ENCODE measurements around the gene BANF2. TPM values are rescaled to one million over a fixed set of nuclear protein-coding genes. Genes with fewer than 3 reads are reported as not detected.
"Not testable (repeated sequence)": the region's sequence is repeated elsewhere in the genome, so short reads cannot be mapped to it uniquely, and the experiment has no call there.

Gene BANF2
- total RNA-seq, 2 experiments from 2014 or later, result not detected

DNA sequence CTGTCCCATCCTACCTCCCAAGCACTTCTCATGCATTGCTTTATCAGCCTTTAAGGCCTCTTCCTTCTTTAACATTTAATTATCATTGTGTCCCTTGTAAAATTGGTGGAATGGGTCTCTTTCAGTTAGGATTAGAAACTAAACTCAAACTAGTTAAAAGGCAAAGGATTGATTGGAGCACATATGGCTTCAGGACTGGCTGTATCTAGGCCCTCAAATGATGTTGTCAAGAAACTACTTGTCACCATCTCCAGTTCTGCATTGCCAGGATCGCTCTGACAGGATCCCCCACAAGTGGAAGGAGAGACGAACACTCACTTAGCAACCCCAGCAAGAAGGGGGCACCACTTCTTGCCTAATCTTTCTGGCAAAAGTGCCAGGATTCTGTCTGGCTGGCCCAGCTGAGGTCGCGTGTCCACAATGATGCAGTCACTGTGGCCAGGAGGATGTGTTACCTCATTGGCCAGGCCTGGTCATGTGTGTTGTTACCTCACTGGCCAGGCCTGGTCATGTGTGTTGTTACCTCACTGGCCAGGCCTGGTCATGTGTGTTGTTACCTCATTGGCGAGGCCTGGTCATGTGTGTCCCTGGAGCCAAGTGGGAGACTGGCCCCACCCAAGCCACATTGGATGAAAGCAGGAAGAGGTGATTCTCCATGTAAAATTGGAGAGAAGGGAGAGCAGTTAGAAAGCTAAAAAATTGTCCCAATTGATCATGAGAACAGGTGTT is 5.0 kb downstream of the BANF2 start:
- ATAC-seq, result no peak
- no peak overlapping the region for H3K4me3 Mint-ChIP-seq

DNA sequence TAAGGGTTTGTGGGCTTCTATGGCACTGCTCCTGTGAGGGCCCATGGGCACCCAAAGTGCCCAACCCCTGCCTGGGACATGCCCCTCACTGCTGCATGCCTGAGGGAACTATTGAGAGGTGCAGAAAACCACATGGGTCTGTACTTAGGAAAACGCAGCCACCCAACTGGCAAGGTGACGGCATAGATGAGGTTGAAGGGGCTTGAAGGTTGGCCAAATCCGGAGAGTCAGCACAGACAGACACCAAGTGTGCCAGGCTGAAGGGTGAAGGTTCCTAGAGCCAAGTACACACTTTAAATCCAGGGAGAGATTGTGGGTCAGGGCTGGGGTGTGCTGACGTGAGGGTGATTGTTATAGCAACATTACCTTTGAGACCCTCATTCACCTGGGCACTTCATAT is 6.2 kb downstream of the BANF2 start:
- Mint-ChIP-seq H3K36me3 (ENCODE audit: low read depth) (no peaks in the 10 kb centered on the region), H3K4me1 (ENCODE audit: low read depth) (no peaks in the 10 kb centered on the region), H3K27ac (no peak overlapping the region), H3K27me3 (ENCODE audit: low read depth) (no peaks in the 10 kb centered on the region), H3K9me3 (ENCODE audit: insufficient read depth) (no peaks in the 10 kb centered on the region), H3K4me3 (no peak overlapping the region)
- ATAC-seq (no peak), DNase-seq (no peak)
- ChIA-PET CTCF (no interaction called here), POLR2A (no interaction called here)

More for the DNA sequence above, 5.0 kb downstream of the BANF2 start:
- POLR2A ChIA-PET, result no interaction called here
- no peaks in the 10 kb centered on the region for H3K27me3 Mint-ChIP-seq (ENCODE audit: low read depth)
- no peak for DNase-seq
- no peaks in the 10 kb centered on the region for H3K36me3 Mint-ChIP-seq (ENCODE audit: low read depth)
- H3K4me1 Mint-ChIP-seq (ENCODE audit: low read depth), result no peaks in the 10 kb centered on the region
- CTCF ChIA-PET, result no interaction called here
- no peak overlapping the region for H3K27ac Mint-ChIP-seq
- H3K9me3 Mint-ChIP-seq (ENCODE audit: insufficient read depth), result no peaks in the 10 kb centered on the region

DNA sequence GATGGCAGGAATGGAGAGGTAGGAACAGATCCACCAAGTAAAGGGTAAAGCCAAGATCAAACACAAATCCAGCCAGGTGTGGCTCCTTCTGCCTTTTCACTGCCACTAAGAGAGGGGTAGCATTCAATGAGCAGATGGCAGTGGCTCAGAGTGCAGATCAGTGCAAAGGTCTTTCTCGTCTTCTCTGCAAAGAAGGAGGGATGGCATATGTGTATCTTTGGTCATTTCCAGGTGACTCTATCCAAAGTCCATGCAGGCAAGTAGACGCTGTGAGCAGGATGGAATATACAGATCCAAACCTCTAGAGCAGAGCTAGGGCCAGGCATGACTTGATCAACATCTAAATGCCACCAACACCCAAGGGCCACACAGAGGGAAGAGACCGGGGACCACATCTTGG is 6.9 kb downstream of the BANF2 start:
- POLR2A ChIA-PET, result no interaction called here
- ATAC-seq (no peak), DNase-seq (no peak)
- Mint-ChIP-seq H3K27me3 (ENCODE audit: low read depth) (no peaks in the 10 kb centered on the region), H3K27ac (no peak overlapping the region), H3K4me3 (no peak overlapping the region), H3K36me3 (ENCODE audit: low read depth) (no peaks in the 10 kb centered on the region), H3K9me3 (ENCODE audit: insufficient read depth) (no peaks in the 10 kb centered on the region), H3K4me1 (ENCODE audit: low read depth) (no peaks in the 10 kb centered on the region)
- CTCF ChIA-PET, result no interaction called here

DNA sequence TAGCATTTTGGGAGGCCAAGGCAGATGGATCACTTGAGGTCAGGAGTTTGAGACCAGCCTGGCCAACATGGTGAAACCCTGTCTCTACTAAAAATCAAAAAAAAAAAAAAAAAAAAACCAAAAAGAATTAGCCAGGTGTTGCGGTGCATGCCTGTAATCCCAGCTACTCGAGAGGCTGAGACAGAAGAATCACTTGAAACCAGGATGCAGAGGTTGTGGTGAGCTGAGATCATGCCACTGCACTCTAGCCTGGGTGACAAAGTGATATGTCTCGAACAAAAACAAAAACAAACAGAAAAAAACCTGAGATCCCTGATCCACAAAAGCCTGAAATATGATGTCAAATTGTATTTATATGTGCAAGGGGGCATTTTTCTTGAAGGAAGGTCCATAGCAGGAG is 8.2 kb downstream of the BANF2 start:
- POLR2A ChIA-PET; H3K9me3 Mint-ChIP-seq (ENCODE audit: insufficient read depth); DNase-seq; H3K27ac Mint-ChIP-seq; H3K27me3 Mint-ChIP-seq (ENCODE audit: low read depth); ATAC-seq; H3K4me1 Mint-ChIP-seq (ENCODE audit: low read depth); H3K36me3 Mint-ChIP-seq (ENCODE audit: low read depth); CTCF ChIA-PET; H3K4me3 Mint-ChIP-seq: not testable (repeated sequence)

DNA sequence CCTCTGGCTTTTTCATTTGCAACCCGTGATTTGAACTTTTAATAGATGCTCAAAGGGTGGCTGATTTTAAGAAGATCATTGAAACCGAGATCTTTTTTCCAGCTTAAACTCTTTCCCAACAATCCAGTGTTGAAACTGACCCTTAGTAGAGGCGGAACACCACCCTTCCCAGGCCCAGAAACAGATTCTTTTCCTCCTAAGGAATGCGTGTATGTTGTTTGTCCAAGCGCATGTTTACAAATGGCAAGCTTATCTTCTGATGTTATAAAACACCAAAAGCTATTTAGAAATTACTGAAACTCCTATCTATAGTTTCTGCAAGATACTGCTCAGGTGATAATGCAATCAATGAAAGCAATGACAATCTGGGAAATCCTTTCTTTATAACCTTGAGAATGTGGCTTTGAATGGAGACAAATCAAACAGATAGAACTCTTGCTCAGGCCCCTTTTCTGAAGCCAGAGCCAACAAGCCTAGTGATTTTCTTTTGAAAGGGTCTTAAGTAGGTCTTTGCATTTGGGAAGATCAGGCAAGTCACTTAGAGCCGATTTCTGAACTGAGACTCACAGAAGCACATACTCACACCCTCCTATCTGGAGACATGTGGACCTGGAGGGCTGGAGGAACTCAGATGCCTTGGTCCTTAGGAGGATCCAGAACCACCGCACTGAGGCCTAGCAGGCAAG is 9.1 kb downstream of the BANF2 start:
- ATAC-seq (no peak), DNase-seq (no peak)
- Mint-ChIP-seq H3K9me3 (ENCODE audit: insufficient read depth) (no peaks in the 10 kb centered on the region), H3K27me3 (ENCODE audit: low read depth) (no peaks in the 10 kb centered on the region), H3K36me3 (ENCODE audit: low read depth) (no peaks in the 10 kb centered on the region), H3K4me3 (no peak overlapping the region), H3K4me1 (ENCODE audit: low read depth) (no peaks in the 10 kb centered on the region), H3K27ac (no peak overlapping the region)
- ChIA-PET POLR2A (no interaction called here), CTCF (no interaction called here)

DNA sequence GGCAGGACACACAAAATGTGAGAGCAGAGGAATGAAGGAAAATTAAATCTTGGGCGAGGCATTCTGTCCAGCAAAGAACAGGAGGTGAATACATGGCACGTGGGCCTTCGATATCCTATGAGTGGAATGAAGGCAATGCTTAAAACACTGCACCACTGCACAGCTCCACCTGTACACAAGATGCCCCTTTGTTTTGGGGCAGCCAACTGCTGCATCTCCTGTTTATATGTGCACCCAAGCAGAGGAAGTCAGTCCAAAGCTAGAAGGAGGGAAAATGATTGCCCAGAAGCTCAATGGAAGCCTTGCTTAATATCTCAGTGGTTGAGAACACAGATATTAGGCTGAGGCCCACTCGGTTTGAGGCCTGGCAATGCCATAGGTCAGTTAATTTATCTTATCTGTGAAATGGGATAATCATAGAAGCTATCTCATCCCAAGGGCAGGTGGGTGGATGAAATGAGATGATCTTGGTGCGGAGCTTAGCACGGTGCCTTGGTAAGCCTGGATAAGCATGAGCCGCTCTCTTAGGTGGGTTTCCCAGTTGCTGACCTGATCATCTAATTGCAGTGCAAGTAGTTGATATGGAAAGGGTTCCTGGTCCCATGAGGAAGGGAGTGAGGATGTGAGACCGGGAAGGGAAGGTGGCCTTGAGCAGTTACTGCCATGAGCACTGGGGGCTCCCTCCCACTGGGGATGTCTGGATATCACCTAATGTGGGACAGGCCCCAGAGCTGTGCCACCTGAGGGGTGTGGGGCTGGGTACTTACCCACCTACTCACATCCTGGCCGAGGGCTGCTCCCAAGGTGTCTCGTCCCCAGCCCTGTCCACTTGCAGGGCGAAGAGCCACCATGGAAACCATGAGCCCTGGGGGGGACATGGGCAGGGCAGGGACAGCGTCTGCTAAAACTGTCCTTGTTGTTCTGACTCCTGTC is 9.9 kb downstream of the BANF2 start:
- no peaks in the 10 kb centered on the region for H3K27me3 Mint-ChIP-seq (ENCODE audit: low read depth)
- ATAC-seq, result no peak
- CTCF ChIA-PET, result interaction anchor here (1.0 kb wide), 1 partner anchor 10 kb away, joined by 3 read pairs; no protein-coding TSS in a partner anchor
- POLR2A ChIA-PET, result no interaction called here
- H3K27ac Mint-ChIP-seq, result no peak overlapping the region
- no peak for DNase-seq
- H3K4me3 Mint-ChIP-seq, result no peak overlapping the region
- no peaks in the 10 kb centered on the region for H3K4me1 Mint-ChIP-seq (ENCODE audit: low read depth)
- H3K36me3 Mint-ChIP-seq (ENCODE audit: low read depth), result no peaks in the 10 kb centered on the region
- no peaks in the 10 kb centered on the region for H3K9me3 Mint-ChIP-seq (ENCODE audit: insufficient read depth)

DNA sequence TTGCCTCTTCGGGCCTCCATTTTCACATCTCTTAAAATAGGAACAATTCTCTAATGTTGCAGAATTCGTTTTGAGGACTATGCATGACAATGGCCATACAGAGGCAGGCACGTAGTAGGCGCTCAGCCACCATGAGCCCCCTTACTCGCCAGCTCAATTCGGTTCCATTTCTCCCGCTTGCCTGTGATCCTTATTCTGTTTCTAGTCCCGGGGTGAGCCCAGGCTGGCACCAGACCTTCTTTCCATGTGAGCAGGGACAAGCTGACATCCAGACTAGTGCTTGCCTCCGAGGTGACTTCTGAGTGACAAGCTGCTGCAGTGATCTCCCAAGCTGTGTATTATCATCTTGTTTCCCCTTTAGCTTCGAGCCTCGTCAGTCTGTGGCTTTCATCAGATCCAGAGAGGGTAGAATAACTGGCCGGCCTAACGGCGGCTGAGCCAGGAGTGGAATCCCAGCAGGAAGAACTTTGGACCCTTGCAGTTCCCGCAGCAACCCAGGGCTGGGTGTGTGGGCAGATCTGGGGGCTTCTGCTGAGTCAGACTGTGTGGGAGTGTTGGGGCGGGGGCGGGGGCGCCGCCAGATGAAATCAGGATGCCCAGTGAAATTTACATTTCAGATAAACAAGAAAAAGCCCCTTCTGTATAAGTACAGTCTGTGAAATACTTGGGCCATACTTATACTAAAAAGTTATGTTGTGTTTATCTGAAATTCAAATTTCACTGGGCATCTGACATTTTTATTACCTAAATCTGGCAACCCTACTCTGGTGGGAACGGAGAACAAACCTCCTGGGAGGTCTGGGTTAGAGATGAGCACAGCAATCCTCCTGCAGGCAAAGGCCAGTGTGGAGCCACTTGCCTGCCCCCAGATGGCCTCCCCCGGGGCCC is 10.9 kb downstream of the BANF2 start:
- ChIA-PET CTCF (interaction anchor here (1.0 kb wide), 1 partner anchor 9 kb away, joined by 3 read pairs; no protein-coding TSS in a partner anchor), POLR2A (no interaction called here)
- ATAC-seq (no peak), DNase-seq (no peak)
- Mint-ChIP-seq H3K27me3 (ENCODE audit: low read depth) (no peaks in the 10 kb centered on the region), H3K4me3 (no peak overlapping the region), H3K9me3 (ENCODE audit: insufficient read depth) (no peaks in the 10 kb centered on the region), H3K4me1 (ENCODE audit: low read depth) (no peaks in the 10 kb centered on the region), H3K36me3 (ENCODE audit: low read depth) (no peaks in the 10 kb centered on the region), H3K27ac (no peak overlapping the region)

DNA sequence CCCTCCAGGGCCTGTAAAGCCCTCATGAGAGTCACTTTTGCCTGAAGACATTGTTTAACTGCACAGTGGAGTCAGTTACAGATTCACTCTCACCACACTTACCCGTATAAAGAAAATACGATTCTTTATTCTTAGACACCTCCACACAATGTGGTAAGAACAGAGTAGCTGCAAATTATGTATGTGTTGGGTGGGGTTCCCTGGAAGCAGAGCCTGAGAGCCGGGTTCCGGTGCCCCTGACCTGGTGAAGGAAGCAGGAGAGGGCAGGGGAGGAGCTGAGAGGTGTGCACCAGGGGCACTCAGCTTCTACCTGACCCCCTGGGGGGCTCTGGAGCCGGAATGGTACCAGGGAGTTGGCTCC is 11.5 kb downstream of the BANF2 start:
- no peak overlapping the region for H3K27ac Mint-ChIP-seq
- H3K4me1 Mint-ChIP-seq (ENCODE audit: low read depth), result no peaks in the 10 kb centered on the region
- ATAC-seq (no peak), DNase-seq (no peak)
- POLR2A ChIA-PET, result no interaction called here
- H3K4me3 Mint-ChIP-seq, result no peak overlapping the region
- H3K36me3 Mint-ChIP-seq (ENCODE audit: low read depth), result no peaks in the 10 kb centered on the region
- no peaks in the 10 kb centered on the region for H3K27me3 Mint-ChIP-seq (ENCODE audit: low read depth)
- CTCF ChIA-PET, result no interaction called here
- no peaks in the 10 kb centered on the region for H3K9me3 Mint-ChIP-seq (ENCODE audit: insufficient read depth)

DNA sequence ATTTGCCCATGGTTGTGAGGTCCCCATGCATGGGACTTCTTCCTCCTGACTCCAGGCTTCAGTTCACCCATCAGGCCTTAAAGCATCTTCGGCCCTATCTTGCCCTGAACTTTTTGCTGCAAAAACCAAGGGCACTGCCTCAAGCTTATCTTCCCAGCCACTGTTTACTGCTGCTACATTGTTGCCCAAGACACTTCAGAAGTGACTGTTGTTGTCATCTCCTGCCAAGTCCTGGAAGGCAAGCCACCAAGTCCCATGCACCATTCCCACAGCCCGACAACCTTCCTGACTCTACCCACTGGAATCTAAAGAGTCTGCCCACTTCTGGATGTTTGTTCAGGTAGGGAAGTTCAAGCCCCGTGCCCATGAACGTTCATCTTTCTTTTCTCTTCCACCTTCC is 12.4 kb downstream of the BANF2 start:
- no peak overlapping the region for H3K4me3 Mint-ChIP-seq
- H3K27ac Mint-ChIP-seq, result no peak overlapping the region
- no peaks in the 10 kb centered on the region for H3K9me3 Mint-ChIP-seq (ENCODE audit: insufficient read depth)
- POLR2A ChIA-PET, result no interaction called here
- H3K27me3 Mint-ChIP-seq (ENCODE audit: low read depth), result no peaks in the 10 kb centered on the region
- ATAC-seq (no peak), DNase-seq (no peak)
- CTCF ChIA-PET, result no interaction called here
- no peaks in the 10 kb centered on the region for H3K4me1 Mint-ChIP-seq (ENCODE audit: low read depth)
- no peaks in the 10 kb centered on the region for H3K36me3 Mint-ChIP-seq (ENCODE audit: low read depth)

DNA sequence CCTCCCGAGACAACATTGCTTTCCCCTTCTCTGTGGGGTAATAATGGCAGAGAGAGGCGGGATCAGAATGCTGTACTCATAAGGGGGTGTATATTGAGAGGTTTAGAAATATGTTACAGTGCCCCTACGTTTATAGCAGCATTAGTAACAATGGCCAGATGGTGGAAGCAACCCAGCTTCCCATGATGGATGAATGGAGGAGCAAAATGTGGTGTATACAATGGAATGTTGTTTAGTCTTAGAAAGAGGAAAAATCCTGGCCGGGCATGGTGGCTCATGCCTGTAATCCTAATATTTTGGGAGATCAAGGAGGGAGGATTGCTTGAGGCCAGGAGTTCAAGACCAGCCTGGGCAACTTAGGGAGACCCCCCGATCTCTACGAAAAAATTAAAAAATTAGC is 12.9 kb downstream of the BANF2 start:
- no peak overlapping the region for H3K27ac Mint-ChIP-seq
- no peaks in the 10 kb centered on the region for H3K27me3 Mint-ChIP-seq (ENCODE audit: low read depth)
- no peaks in the 10 kb centered on the region for H3K4me1 Mint-ChIP-seq (ENCODE audit: low read depth)
- ATAC-seq (no peak), DNase-seq (no peak)
- CTCF ChIA-PET, result no interaction called here
- no peak overlapping the region for H3K4me3 Mint-ChIP-seq
- H3K9me3 Mint-ChIP-seq (ENCODE audit: insufficient read depth), result no peaks in the 10 kb centered on the region
- no peaks in the 10 kb centered on the region for H3K36me3 Mint-ChIP-seq (ENCODE audit: low read depth)
- POLR2A ChIA-PET, result no interaction called here

DNA sequence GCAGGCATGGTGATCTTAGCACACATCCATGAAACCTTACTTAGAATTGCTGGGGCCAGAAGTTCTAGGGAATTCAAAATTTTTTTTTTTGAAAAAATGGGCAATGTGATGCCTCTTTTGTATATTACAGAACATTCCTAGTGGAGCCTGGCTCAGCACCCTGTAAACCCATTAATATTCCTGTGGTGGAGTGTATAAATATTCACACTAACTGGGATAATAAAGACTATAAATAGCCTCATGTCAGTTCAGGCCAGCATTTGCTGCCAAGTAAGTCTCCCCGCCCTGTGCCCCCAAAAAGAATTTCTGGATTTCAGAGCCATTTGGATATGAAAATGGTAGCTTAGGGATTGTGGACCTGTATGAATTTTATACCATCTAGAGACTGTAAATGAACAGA is 14.8 kb downstream of the BANF2 start:
- Mint-ChIP-seq H3K36me3 (ENCODE audit: low read depth) (no peaks in the 10 kb centered on the region), H3K4me3 (no peak overlapping the region), H3K27me3 (ENCODE audit: low read depth) (no peaks in the 10 kb centered on the region), H3K27ac (no peak overlapping the region), H3K4me1 (ENCODE audit: low read depth) (no peaks in the 10 kb centered on the region), H3K9me3 (ENCODE audit: insufficient read depth) (no peaks in the 10 kb centered on the region)
- ATAC-seq, result no peak
- CTCF ChIA-PET, result interaction anchor here (1.8 kb wide), 1 partner anchor 32 kb away, joined by 6 read pairs; the partner anchor contains the start of gene RRBP1
- POLR2A ChIA-PET, result interaction anchor here (0.7 kb wide), 1 partner anchor 60 kb away, joined by 3 read pairs; no protein-coding TSS in a partner anchor
- DNase-seq, result no peak
